H1 (cell line): Measurements from ENCODE around the gene LRRK1. TPM values are rescaled to one million over a fixed set of nuclear protein-coding genes. Genes with fewer than 3 reads are reported as not detected.
A peak's percentile ranks its signal among the peaks of the same experiment; 100 is the strongest.

Experiments used
- CTCF ChIA-PET: fragments of 300-600 bp; sonication (Branson Sonifier 250); formaldehyde crosslinking; loops from one replicate; lab custom pipeline; 2021; ENCODE audit not compliant: partially characterized antibody; lab: Charles Lee
- POLR2A ChIA-PET: fragments of 300-600 bp; sonication (Branson Sonifier 250); formaldehyde crosslinking; loops from one replicate; lab custom pipeline; 2021; ENCODE audit warnings: inconsistent platforms; ENCODE audit not compliant: partially characterized antibody; lab: Charles Lee
- DNase-seq, 2 experiments: peaks; one replicate each; pipeline versions ENCODE4 v3.0.0 to v3.0.0-alpha.2; 2010 to 2022; ENCODE audit warnings: low spot score in 2 of 2, low read depth in 1 of 2, mixed read lengths in 1 of 2
- FAIRE-seq: peaks from 2 replicates; lab custom pipeline; 2011; peaks lifted over from hg19 to GRCh38; lab: Jason Lieb, UNC
- H2AFZ ChIP-seq: 2 replicates; pipeline ENCODE4 v1.8.1; 2012; ENCODE audit warnings: low read length, inconsistent platforms
- H2AK5ac ChIP-seq: 2 replicates; pipeline ENCODE4 v1.6.1; 2013; ENCODE audit warnings: low read depth, low read length
- H2BK120ac ChIP-seq: replicated peaks from 2 replicates; pipeline ENCODE3; 2013; ENCODE audit warnings: low read depth, low read length, inconsistent platforms
- H2BK12ac ChIP-seq: 2 replicates; pipeline ENCODE4 v1.6.1; 2013; ENCODE audit warnings: low read depth, low read length
- H2BK15ac ChIP-seq: 2 replicates; pipeline ENCODE4 v1.6.1; 2013; ENCODE audit warnings: low read length
- H2BK20ac ChIP-seq: 2 replicates; pipeline ENCODE4 v1.6.1; 2013; ENCODE audit warnings: low read length
- H2BK5ac ChIP-seq: 2 replicates; pipeline ENCODE4 v1.6.1; 2013; ENCODE audit warnings: low read depth, low read length
- H3K14ac ChIP-seq: 2 replicates; pipeline ENCODE4 v1.6.1; 2013; ENCODE audit warnings: inconsistent platforms; ENCODE audit not compliant: insufficient read length
- H3K18ac ChIP-seq: 2 replicates; pipeline ENCODE4 v1.6.1; 2013; ENCODE audit warnings: low read length; ENCODE audit errors: extremely low read depth
- H3K23ac ChIP-seq: 2 replicates; pipeline ENCODE4 v1.6.1; 2013; ENCODE audit warnings: inconsistent platforms; ENCODE audit not compliant: insufficient read length
- H3K23me2 ChIP-seq: 2 replicates; pipeline ENCODE4 v1.6.1; 2013; ENCODE audit warnings: low read depth, low read length
- H3K27ac ChIP-seq: 2 replicates; pipeline ENCODE4 v1.6.1; 2011; ENCODE audit warnings: low read depth, low read length, inconsistent platforms
- H3K27me3 ChIP-seq, 4 experiments: replicated peaks in 1 of 4; 1 replicate in 1 of 4; 2 replicates in 3 of 4; pipeline versions ENCODE4 v1.6.1 to v1.8.1; 2011 to 2013; ENCODE audit warnings: low read length in 3 of 4, mild to moderate bottlenecking in 3 of 4, inconsistent platforms in 2 of 4, mixed read lengths in 2 of 4, moderate library complexity in 1 of 4; ENCODE audit not compliant: control insufficient read depth in 3 of 4, insufficient read depth in 3 of 4; ENCODE audit errors: extremely low read depth in 1 of 4
- H3K36me3 ChIP-seq, 4 experiments: 2 replicates each; pipeline versions ENCODE4 v1.6.1 to v1.8.1; 2011 to 2013; ENCODE audit warnings: mild to moderate bottlenecking in 4 of 4, low read length in 3 of 4, moderate library complexity in 2 of 4, control low read depth in 1 of 4, inconsistent platforms in 1 of 4; ENCODE audit not compliant: insufficient read depth in 4 of 4, control insufficient read depth in 2 of 4
- H3K4ac ChIP-seq: replicated peaks from 2 replicates; pipeline ENCODE3; 2013; ENCODE audit warnings: low read length, low read depth, mixed read lengths, inconsistent platforms; ENCODE audit not compliant: insufficient read length
- H3K4me1 ChIP-seq, 4 experiments: replicated peaks in 1 of 4; 1 replicate in 1 of 4; 2 replicates in 3 of 4; pipeline versions ENCODE4 v1.6.1 to v1.8.1; 2011 to 2013; ENCODE audit warnings: low read length in 3 of 4, inconsistent platforms in 2 of 4, mixed read lengths in 1 of 4; ENCODE audit not compliant: insufficient read depth in 4 of 4, control insufficient read depth in 3 of 4
- H3K4me2 ChIP-seq, 2 experiments: 2 replicates each; pipeline versions ENCODE4 v1.6.1 to v1.8.1; 2011 to 2013; ENCODE audit warnings: low read depth in 2 of 2, low read length in 2 of 2, control low read depth in 1 of 2, inconsistent platforms in 1 of 2, mild to moderate bottlenecking in 1 of 2; ENCODE audit not compliant: insufficient read depth in 1 of 2
- H3K4me3 ChIP-seq, 4 experiments: fragments of 200-600, 300-600 bp in 1 of 4; sonication (generic), shearing (Covaris generic), sonication (Bioruptor Twin) in 1 of 4; 2 replicates each; pipeline versions ENCODE4 v1.5.1 to v1.8.1; 2011 to 2016; ENCODE audit warnings: low read length in 4 of 4, low read depth in 3 of 4, control low read depth in 2 of 4, inconsistent platforms in 2 of 4, mild to moderate bottlenecking in 2 of 4, mixed read lengths in 1 of 4, moderate library complexity in 1 of 4; ENCODE audit not compliant: insufficient read depth in 2 of 4; ENCODE audit errors: extremely low read depth in 1 of 4
- H3K56ac ChIP-seq: replicated peaks from 2 replicates; pipeline ENCODE3; 2013; ENCODE audit warnings: low read depth, mild to moderate bottlenecking, mixed read lengths, low read length, inconsistent platforms; ENCODE audit not compliant: insufficient read length
- H3K79me1 ChIP-seq: 2 replicates; pipeline ENCODE4 v1.6.1; 2013; ENCODE audit warnings: low read depth, low read length, control low read depth
- H3K79me2 ChIP-seq, 2 experiments: 2 replicates each; pipeline versions ENCODE4 v1.6.1 to v1.8.1; 2012 to 2013; ENCODE audit warnings: low read length in 2 of 2, mild to moderate bottlenecking in 2 of 2, inconsistent platforms in 1 of 2; ENCODE audit not compliant: insufficient read depth in 2 of 2, control insufficient read depth in 1 of 2
- H3K9ac ChIP-seq, 4 experiments: replicated peaks in 1 of 4; 1 replicate in 1 of 4; 2 replicates in 3 of 4; pipeline versions ENCODE4 v1.6.1 to v1.8.1; 2011 to 2013; ENCODE audit warnings: low read depth in 3 of 4, low read length in 3 of 4, control low read depth in 2 of 4, mild to moderate bottlenecking in 2 of 4, moderate library complexity in 2 of 4, inconsistent platforms in 1 of 4; ENCODE audit errors: extremely low read depth in 1 of 4
- H3K9me3 ChIP-seq, 2 experiments: 2 replicates each; pipeline versions ENCODE4 v1.6.1 to v1.8.1; 2012 to 2013; ENCODE audit warnings: mild to moderate bottlenecking in 2 of 2, moderate library complexity in 2 of 2, control low read depth in 1 of 2, inconsistent platforms in 1 of 2, low read depth in 1 of 2, low read length in 1 of 2, mixed read lengths in 1 of 2; ENCODE audit not compliant: insufficient read depth in 2 of 2
- H4K20me1 ChIP-seq, 2 experiments: replicated peaks in 1 of 2; 2 replicates each; pipeline versions ENCODE3 to v1.8.1; 2011 to 2013; ENCODE audit warnings: inconsistent platforms in 2 of 2, low read length in 2 of 2, mild to moderate bottlenecking in 1 of 2; ENCODE audit not compliant: insufficient read depth in 2 of 2, control insufficient read depth in 1 of 2
- H4K5ac ChIP-seq: 2 replicates; pipeline ENCODE4 v1.6.1; 2013; ENCODE audit warnings: low read length, low read depth, mixed read lengths, inconsistent platforms; ENCODE audit not compliant: insufficient read length
- H4K8ac ChIP-seq: 2 replicates; pipeline ENCODE4 v1.8.0; 2013; ENCODE audit warnings: mild to moderate bottlenecking, moderate library complexity, low read length, inconsistent platforms; ENCODE audit not compliant: insufficient read depth; ENCODE audit errors: extremely low read depth
- H4K91ac ChIP-seq: replicated peaks from 2 replicates; pipeline ENCODE3; 2013; ENCODE audit warnings: low read length, mixed read lengths, inconsistent platforms; ENCODE audit not compliant: insufficient read length
- GABPA ChIP-seq: IDR thresholded peaks from 2 replicates; pipeline ENCODE4 v1.6.1; 2011; ENCODE audit warnings: mild to moderate bottlenecking, low read length, moderate library complexity, borderline replicate concordance; ENCODE audit not compliant: insufficient read depth
- RXRA ChIP-seq: IDR thresholded peaks from 2 replicates; pipeline ENCODE4 v1.6.1; 2011; ENCODE audit warnings: low read depth, mild to moderate bottlenecking, low read length, moderate library complexity; ENCODE audit not compliant: insufficient read depth
- WGBS, 2 experiments: shearing (Covaris generic) in 1 of 2; methylation state at CpG; one replicate each; pipeline versions ENCODE4 v1.1.6 to v1.1.7; 2013 to 2015; ENCODE audit warnings: low lambda C conversion rate in 2 of 2, mixed read lengths in 2 of 2, inconsistent platforms in 1 of 2, low coverage in 1 of 2, missing lambda C conversion rate in 1 of 2; ENCODE audit not compliant: insufficient replicate concordance in 2 of 2, insufficient coverage in 1 of 2, insufficient read length in 1 of 2; ENCODE audit errors: extremely low coverage in 1 of 2, missing lambda C conversion rate in 1 of 2; 5-methylcytosine and 5-hydroxymethylcytosine counted together
- polyA plus RNA-seq, 7 experiments: library from polyadenylated mRNA; depleted of rRNA in 3 of 7; stranded (reverse) in 5 of 7; unstranded in 2 of 7; fragments of >200 nt in 5 of 7; fragments of 200-250 nt in 2 of 7; gene quantifications; 1 replicate in 5 of 7; 2 replicates in 1 of 7; 4 replicates in 1 of 7; pipeline versions ENCODE4 v1.2.1 to v1.2.3, GENCODE V29; 2011 to 2013; ENCODE audit warnings: missing spikeins in 2 of 7, mixed read lengths in 2 of 7
- total RNA-seq: library from RNA; stranded (reverse); fragmentation: NEBNext Ultra II Directional; extraction: Animal tissue kit (Norgen Biotek cat#: 25700); gene quantifications from 2 replicates; pipeline ENCODE4 v1.2.1, GENCODE V29; 2021

Gene LRRK1
- total and polyA plus RNA-seq, 2 of the 8 experiments (the other 6 are each of a cell fraction or from before 2014, with no cell fraction given), result 1.2 to 3.6 TPM

DNA sequence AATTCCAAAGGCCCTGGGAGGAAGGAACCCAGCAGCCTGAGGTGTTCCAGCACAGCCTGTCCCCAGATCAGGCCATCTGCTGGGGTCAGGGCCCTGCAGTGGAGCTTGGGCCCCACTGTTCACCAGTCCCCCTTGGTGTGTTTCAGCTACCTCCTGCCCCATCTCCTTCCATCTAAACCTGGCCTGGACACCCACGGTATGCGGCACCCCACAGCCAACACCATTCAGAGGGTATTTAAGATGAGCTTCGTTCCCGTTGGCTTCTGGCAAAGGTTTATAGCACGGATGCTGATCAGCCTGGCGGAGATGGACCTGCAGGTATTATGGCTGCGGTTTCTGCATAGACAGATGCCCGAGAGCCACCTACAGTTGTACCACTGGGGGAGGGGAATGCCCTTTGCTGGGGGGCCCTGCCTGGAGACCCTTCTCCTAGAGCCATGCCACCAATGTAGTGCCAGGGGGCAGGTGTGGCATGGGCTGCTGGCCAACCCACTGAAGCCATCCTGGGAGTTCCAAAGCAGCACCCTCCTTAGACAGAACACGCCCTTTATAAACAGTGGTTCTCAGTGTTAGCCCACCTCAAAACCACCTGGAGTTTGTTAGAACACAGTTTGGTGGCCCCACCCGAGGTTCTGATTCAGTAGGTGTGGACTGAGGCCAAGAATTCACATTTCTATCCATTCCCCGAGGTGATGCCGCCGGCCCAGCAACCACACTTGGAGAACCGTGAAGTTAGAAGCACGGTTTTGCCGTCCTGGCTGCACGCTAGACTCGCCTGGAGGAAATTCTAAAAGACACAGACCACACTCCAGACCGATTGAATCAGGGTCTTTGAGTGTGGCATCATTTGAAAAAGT, 126.9 kb downstream of the LRRK1 start:
- Histone ChIP-seq H4K91ac (no peak overlapping the region), H3K27ac (no peak overlapping the region), H2BK15ac (no peak overlapping the region), H2BK20ac (peak overlapping the region; percentile 83; the same call in 1 of the 2 replicates), H3K18ac (no peak overlapping the region), H4K5ac (no peak overlapping the region), H3K4me2 (no peak overlapping the region), H3K9me3 (no peaks in the 10 kb centered on the region), H3K56ac (no peak overlapping the region), H3K79me2 (no peaks in the 10 kb centered on the region), H3K4me1 (peaks cover 0 to 9% (median 5%) of the 10 kb centered on the region in 4 experiments; a peak in 6 of 7 replicates), H2BK120ac (no peak overlapping the region), H2AFZ (no peak overlapping the region), H4K8ac (no peak overlapping the region), H3K9ac (no peak overlapping the region), H3K27me3 (0 out of 7 replicates have a peak, but pooled peaks cover 0 to 2% (median 0%) of the 10 kb centered on the region in 4 experiments), H3K14ac (no peak overlapping the region), H4K20me1 (no peaks in the 10 kb centered on the region), H3K23ac (no peak overlapping the region), H3K36me3 (no peaks in the 10 kb centered on the region), H2BK12ac (peak overlapping the region; percentile 39; the same call in 1 of the 2 replicates), H3K4me3 (no peak overlapping the region), H3K23me2 (no peaks in the 10 kb centered on the region), H2BK5ac (no peak overlapping the region), H3K79me1 (no peaks in the 10 kb centered on the region), H3K4ac (no peak overlapping the region), H2AK5ac (no peak overlapping the region)
- FAIRE-seq (no peak), DNase-seq (peak in 1 of 2 experiments; percentile 33)
- TF ChIP-seq RXRA, result no peak
- no peak for TF ChIP-seq GABPA
- WGBS, 2 experiments, result 90% methylated on average over 19 of the region's 19 CpGs; no CpG with 5 or more reads in 1 of the 2 experiments
- CTCF ChIA-PET, result interaction anchor here (0.6 to 1.3 kb wide), 2 partner anchors 30 to 94 kb away, joined by 3 to 6 read pairs; no protein-coding TSS in a partner anchor
- POLR2A ChIA-PET, result interaction anchor here (0.9 kb wide), 1 partner anchor 27 kb away, joined by 3 read pairs; no protein-coding TSS in a partner anchor
